Glutamatergic neuron (in vitro differentiated cells): ENCODE results near the gene HPS5. TPM values are rescaled to one million over a fixed set of nuclear protein-coding genes. Genes with fewer than 3 reads are reported as not detected.

Experiments
- DNase-seq: peaks from one replicate; pipeline ENCODE4 v3.0.0; 2022
- H3K27ac Mint-ChIP-seq: one replicate; pipeline ENCODE4 v1.8.0; 2020; ENCODE audit warnings: mild to moderate bottlenecking, mixed read lengths, inconsistent platforms; ENCODE audit not compliant: unreplicated experiment
- H3K27me3 Mint-ChIP-seq: one replicate; pipeline ENCODE4 v1.8.0; 2020; ENCODE audit warnings: mild to moderate bottlenecking, moderate library complexity, mixed read lengths, inconsistent platforms; ENCODE audit not compliant: unreplicated experiment
- H3K36me3 Mint-ChIP-seq: one replicate; pipeline ENCODE4 v1.8.0; 2020; ENCODE audit warnings: mild to moderate bottlenecking, mixed read lengths, inconsistent platforms; ENCODE audit not compliant: unreplicated experiment
- H3K4me1 Mint-ChIP-seq: one replicate; pipeline ENCODE4 v1.8.0; 2020; ENCODE audit warnings: mild to moderate bottlenecking, low read depth, mixed read lengths, inconsistent platforms; ENCODE audit not compliant: unreplicated experiment
- H3K4me3 Mint-ChIP-seq: one replicate; pipeline ENCODE4 v1.8.0; 2020; ENCODE audit warnings: mild to moderate bottlenecking, mixed read lengths, inconsistent platforms; ENCODE audit not compliant: unreplicated experiment
- H3K9me3 Mint-ChIP-seq: one replicate; pipeline ENCODE4 v1.8.0; 2020; ENCODE audit warnings: mild to moderate bottlenecking, moderate library complexity, mixed read lengths, inconsistent platforms; ENCODE audit not compliant: unreplicated experiment
- total RNA-seq: library from RNA; stranded (reverse); fragmentation: NEBNext Ultra II Directional; extraction: Animal tissue kit (Norgen Biotek cat#: 25700); gene quantifications from one replicate; pipeline ENCODE4 v1.2.1, GENCODE V29; 2021; ENCODE audit not compliant: unreplicated experiment
- TF ChIP-seq, protein P1 (sequence below): fragments of 200-600 bp; sonication (generic); IDR thresholded peaks from one replicate; pipeline ENCODE4 v1.5.0; 2021; ENCODE audit not compliant: partially characterized antibody, unreplicated experiment

Gene HPS5
- total RNA-seq, 1 donor from 2014 or later = 17.9 TPM

DNA sequence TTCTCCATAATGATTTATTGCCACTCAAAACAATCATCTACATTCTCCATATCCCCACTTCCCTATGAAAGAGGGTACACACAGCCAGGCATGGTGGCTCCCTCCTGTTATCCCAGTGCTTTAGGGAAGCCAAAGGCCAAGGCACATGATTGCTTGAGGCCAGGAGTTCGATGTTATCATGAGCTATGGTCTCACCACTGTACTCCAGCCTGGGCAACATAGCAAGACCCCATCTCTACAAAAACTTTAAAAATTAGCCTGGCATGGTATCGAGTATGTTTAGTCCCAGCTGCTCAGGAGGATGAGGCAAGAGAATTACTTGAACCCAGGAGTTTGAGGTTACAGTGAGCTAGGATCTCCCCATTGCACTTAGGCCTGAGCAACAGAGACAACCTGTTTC, 6.0 kb downstream of the HPS5 start:
- no peak overlapping the region for H3K27ac Mint-ChIP-seq

DNA sequence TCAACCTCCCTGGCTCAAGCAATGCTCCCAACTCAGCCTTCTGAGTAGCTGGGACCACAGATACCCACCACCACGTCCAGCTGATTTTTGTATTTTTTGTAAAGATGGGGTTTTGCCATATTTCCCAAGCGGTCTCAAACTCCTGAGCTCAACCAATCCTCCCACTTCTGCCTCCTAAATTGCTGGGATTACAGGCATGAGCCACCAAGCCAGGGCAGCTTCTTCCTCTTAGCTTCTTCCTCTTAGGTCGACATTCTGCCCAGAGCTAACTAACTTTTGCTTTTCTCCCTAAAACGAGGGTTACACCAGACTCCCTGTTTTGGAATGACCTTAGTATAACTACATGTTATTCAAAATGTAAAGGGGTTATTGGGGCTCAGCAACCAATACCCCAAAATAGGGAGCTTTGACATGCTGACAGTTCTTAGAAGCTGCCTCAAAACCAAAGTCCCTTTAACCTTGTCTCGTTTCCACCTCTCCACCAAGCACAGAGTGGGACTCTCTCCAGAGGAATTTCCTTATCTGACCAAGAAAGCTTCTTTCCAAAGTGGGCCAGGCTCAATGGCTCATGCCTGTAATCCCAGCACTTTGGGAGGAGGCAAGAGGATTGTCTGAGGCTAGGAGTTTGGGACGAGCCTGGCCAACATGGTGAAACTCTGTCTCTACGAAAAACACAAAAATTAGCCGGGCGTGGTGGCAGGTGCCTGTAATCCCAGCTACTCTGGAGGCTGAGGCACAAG, 7.0 kb downstream of the HPS5 start:
- Mint-ChIP-seq H3K27me3 (peaks cover 2% of the 10 kb centered on the region), H3K27ac (no peak overlapping the region), H3K9me3 (peaks cover 1% of the 10 kb centered on the region), H3K4me3 (no peak overlapping the region), H3K36me3 (no peaks in the 10 kb centered on the region), H3K4me1 (peaks cover 4% of the 10 kb centered on the region)
- DNase-seq = no peak
- TF ChIP-seq, protein P1, sequence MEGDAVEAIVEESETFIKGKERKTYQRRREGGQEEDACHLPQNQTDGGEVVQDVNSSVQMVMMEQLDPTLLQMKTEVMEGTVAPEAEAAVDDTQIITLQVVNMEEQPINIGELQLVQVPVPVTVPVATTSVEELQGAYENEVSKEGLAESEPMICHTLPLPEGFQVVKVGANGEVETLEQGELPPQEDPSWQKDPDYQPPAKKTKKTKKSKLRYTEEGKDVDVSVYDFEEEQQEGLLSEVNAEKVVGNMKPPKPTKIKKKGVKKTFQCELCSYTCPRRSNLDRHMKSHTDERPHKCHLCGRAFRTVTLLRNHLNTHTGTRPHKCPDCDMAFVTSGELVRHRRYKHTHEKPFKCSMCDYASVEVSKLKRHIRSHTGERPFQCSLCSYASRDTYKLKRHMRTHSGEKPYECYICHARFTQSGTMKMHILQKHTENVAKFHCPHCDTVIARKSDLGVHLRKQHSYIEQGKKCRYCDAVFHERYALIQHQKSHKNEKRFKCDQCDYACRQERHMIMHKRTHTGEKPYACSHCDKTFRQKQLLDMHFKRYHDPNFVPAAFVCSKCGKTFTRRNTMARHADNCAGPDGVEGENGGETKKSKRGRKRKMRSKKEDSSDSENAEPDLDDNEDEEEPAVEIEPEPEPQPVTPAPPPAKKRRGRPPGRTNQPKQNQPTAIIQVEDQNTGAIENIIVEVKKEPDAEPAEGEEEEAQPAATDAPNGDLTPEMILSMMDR = no peak

More for the DNA sequence above, 6.0 kb downstream of the HPS5 start:
- Mint-ChIP-seq H3K9me3 (peaks cover 1% of the 10 kb centered on the region), H3K4me3 (no peak overlapping the region), H3K27me3 (peaks cover 2% of the 10 kb centered on the region), H3K36me3 (no peaks in the 10 kb centered on the region), H3K4me1 (peaks cover 4% of the 10 kb centered on the region)
- TF ChIP-seq, protein P1 = no peak
- DNase-seq = no peak

DNA sequence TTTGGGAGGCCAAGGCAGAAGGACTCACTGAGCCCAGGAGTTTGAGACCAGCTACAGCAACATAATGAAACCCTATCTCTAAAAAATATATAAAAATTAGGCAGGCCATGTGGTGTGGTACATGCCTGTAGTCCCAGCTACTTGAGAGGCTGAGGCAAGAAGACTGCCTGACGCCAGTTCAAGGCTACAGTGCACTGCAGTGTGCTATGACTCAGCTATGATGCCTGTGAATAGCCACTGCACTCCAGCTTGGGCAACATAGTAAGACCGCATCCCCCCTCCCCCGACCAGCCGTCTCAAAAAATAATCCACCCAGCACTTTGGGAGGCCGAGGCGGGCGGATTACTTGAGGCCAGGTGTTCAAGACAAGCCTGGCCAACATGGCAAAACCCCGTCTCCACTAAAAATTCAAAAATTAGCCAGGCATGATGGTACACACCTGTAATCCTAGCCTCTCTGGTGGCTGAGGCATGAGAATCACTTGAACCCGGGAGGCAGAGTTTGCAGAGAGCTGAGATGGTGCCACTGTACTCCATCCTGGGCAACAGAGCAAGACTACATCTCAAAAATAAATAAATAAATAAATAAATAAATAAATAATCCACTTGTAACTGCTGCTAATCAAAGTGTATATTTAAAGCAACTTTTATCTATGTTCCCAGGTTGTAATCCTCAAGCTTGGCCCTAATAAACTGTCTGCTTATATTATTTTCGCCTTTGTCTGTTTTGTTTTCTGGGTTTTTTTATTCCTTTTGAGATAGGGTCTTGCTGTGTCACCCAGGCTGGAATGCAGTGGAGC, 7.8 kb downstream of the HPS5 start:
- Mint-ChIP-seq H3K4me1 (peaks cover 2% of the 10 kb centered on the region), H3K4me3 (no peak overlapping the region), H3K36me3 (no peaks in the 10 kb centered on the region), H3K27me3 (peaks cover 2% of the 10 kb centered on the region), H3K27ac (no peak overlapping the region), H3K9me3 (peaks cover 1% of the 10 kb centered on the region)
- TF ChIP-seq, protein P1 = no peak
- no peak for DNase-seq

DNA sequence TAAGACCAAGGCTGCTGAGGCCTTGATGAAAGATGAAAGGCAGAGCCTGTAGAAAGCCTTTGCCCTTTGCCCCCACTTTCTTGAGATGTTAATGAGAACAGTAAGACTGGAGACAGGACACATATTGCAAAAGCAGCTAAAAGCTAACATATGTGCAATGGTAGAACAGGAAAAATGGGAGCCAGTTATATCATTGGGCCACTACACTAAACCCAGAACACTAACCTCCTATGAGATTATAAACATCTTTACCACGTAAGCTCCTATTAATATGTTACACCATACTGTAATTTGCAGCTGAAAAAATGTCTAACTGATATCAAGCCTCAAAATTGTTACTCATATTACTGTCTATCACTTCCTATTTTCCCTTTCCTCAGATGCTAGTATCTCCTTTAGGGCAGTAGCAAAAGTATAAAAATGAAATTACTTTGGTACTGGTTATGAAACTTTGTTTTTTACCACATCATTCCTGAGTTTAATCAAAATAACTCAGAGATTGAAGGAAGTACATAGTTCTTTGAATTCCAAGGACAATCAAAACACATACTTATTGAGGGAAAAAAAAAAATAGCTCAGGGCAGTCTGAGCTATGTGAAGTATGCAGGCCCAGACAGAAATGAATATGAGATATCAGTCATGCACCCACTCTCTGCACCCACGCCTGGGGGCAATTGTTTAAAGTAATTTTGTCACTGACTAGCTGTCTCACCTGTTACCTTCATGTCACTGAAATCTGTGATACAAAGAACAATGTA, 9.1 kb downstream of the HPS5 start:
- no peak overlapping the region for H3K4me3 Mint-ChIP-seq
- H3K27ac Mint-ChIP-seq = no peak overlapping the region
- TF ChIP-seq, protein P1 = no peak

More for the DNA sequence above, 9.1 kb downstream of the HPS5 start:
- Mint-ChIP-seq H3K4me1 (no peaks in the 10 kb centered on the region), H3K9me3 (peaks cover 1% of the 10 kb centered on the region), H3K36me3 (no peaks in the 10 kb centered on the region), H3K27me3 (peaks cover 2% of the 10 kb centered on the region)
- no peak for DNase-seq
